HCT116 (cell line): Measurements from ENCODE around the gene CC2D1B. TPM values are rescaled to one million over a fixed set of nuclear protein-coding genes. Genes with fewer than 3 reads are reported as not detected.

Experiments used
- ATAC-seq: fragments of 200-7000 bp; cut with Tn5 transposase; 2 replicates; pipeline ENCODE4 v1.9.1; 2020; ENCODE audit warnings: mild to moderate bottlenecking, moderate library complexity
- BruUV-seq: library from RNA; stranded (reverse); fragments of 400-500 nt; replicated peaks from 2 replicates; lab custom pipeline; 2021; lab: Mats Ljungman, UMichigan
- CTCF ChIA-PET: fragments of 300-600 bp; sonication (Branson Sonifier 250); formaldehyde crosslinking; loops from one replicate; lab custom pipeline; 2021; ENCODE audit warnings: antibody characterized with exemption; lab: Charles Lee
- POLR2A ChIA-PET: fragments of 300-600, 350-600 bp; sonication (Branson Sonifier 250); formaldehyde crosslinking; loops from one replicate; lab custom pipeline; 2021; ENCODE audit warnings: antibody characterized with exemption; lab: Charles Lee
- RAD21 ChIA-PET, 2 experiments: fragments of 300-600 bp; sonication (Branson Sonifier 250); formaldehyde crosslinking; loops; one replicate each; lab custom pipeline; 2023; ENCODE audit warnings: low total read pairs in 2 of 2; ENCODE audit not compliant: uncharacterized antibody in 2 of 2, unreplicated experiment in 2 of 2, low non-redundant PET in 1 of 2; lab: Charles Lee
- DNase-seq: peaks from one replicate; pipeline ENCODE4 v3.0.0-alpha.2; 2010; ENCODE audit warnings: low read depth, low spot score
- H2AFZ ChIP-seq: fragments of 200-600 bp; shearing (Covaris generic), sonication (generic); 2 replicates; pipeline ENCODE4 v1.6.1; 2017; ENCODE audit warnings: low read depth, mixed run types, mixed read lengths, antibody characterized with exemption, low read length; ENCODE audit not compliant: poor library complexity, severe bottlenecking
- H3K27ac ChIP-seq: 2 replicates; pipeline ENCODE4 v1.5.1; 2012; ENCODE audit warnings: low read depth, low read length
- H3K27me3 ChIP-seq: fragments of 200-600 bp; sonication (generic); 2 replicates; pipeline ENCODE4 v1.6.1; 2016; ENCODE audit warnings: mixed run types, low read length, mixed read lengths; ENCODE audit not compliant: insufficient read depth
- H3K36me3 ChIP-seq, 2 experiments: fragments of 200-500 bp in 1 of 2; fragments of 200-600 bp in 1 of 2; sonication (Bioruptor generic) in 1 of 2; sonication (generic) in 1 of 2; 2 replicates each; pipeline versions ENCODE4 v1.5.1 to v1.6.1; 2014 to 2016; ENCODE audit warnings: low read length in 2 of 2, inconsistent platforms in 1 of 2, mixed read lengths in 1 of 2, mixed run types in 1 of 2; ENCODE audit not compliant: insufficient read depth in 2 of 2, control insufficient read depth in 1 of 2
- H3K4me1 ChIP-seq, 2 experiments: fragments of 200-600 bp in 1 of 2; sonication (generic) in 1 of 2; 2 replicates each; pipeline versions ENCODE4 v1.5.1 to v1.6.1; 2012 to 2017; ENCODE audit warnings: low read length in 2 of 2, inconsistent platforms in 1 of 2, mild to moderate bottlenecking in 1 of 2, mixed read lengths in 1 of 2, mixed run types in 1 of 2, moderate library complexity in 1 of 2; ENCODE audit not compliant: insufficient read depth in 2 of 2, control insufficient read depth in 1 of 2
- H3K4me2 ChIP-seq: fragments of 200-600 bp; sonication (generic); 2 replicates; pipeline ENCODE4 v1.6.1; 2017; ENCODE audit warnings: mixed run types, low read length, mixed read lengths
- H3K4me3 ChIP-seq, 2 experiments: fragments of 200-600 bp in 1 of 2; sonication (generic) in 1 of 2; replicated peaks in 1 of 2; 2 replicates each; pipeline ENCODE4 v1.5.1; 2011 to 2016; ENCODE audit warnings: low read length in 2 of 2, control low read depth in 1 of 2, low read depth in 1 of 2, mild to moderate bottlenecking in 1 of 2, mixed read lengths in 1 of 2, mixed run types in 1 of 2
- H3K79me2 ChIP-seq: fragments of 200-600 bp; sonication (generic); 2 replicates; pipeline ENCODE4 v1.6.1; 2017; ENCODE audit warnings: mild to moderate bottlenecking, mixed run types, low read length, moderate library complexity, mixed read lengths; ENCODE audit not compliant: insufficient read depth
- H3K9ac ChIP-seq: fragments of 200-600 bp; sonication (generic); 2 replicates; pipeline ENCODE4 v1.6.1; 2016; ENCODE audit warnings: low read length, mixed read lengths
- H3K9me2 ChIP-seq: fragments of 200-600 bp; sonication (generic), shearing (Covaris generic); 2 replicates; pipeline ENCODE4 v1.6.1; 2017; ENCODE audit warnings: mixed run types, mild to moderate bottlenecking, moderate library complexity; ENCODE audit not compliant: insufficient read depth
- H3K9me3 ChIP-seq, 2 experiments: fragments of 200-500 bp in 1 of 2; fragments of 200-600 bp in 1 of 2; sonication (Bioruptor generic) in 1 of 2; sonication (generic) in 1 of 2; 2 replicates each; pipeline ENCODE4 v1.6.1; 2014 to 2017; ENCODE audit warnings: low read length in 2 of 2, mixed read lengths in 2 of 2, inconsistent platforms in 1 of 2, low read depth in 1 of 2, mild to moderate bottlenecking in 1 of 2, mixed run types in 1 of 2, moderate library complexity in 1 of 2; ENCODE audit not compliant: control insufficient read depth in 1 of 2, insufficient read depth in 1 of 2
- H4K20me1 ChIP-seq: fragments of 200-600 bp; sonication (generic), shearing (Covaris generic); 2 replicates; pipeline ENCODE4 v1.6.1; 2017; ENCODE audit warnings: mixed run types, mild to moderate bottlenecking, moderate library complexity; ENCODE audit not compliant: insufficient read depth
- CEBPB ChIP-seq: IDR thresholded peaks from 2 replicates; pipeline ENCODE4 v1.6.1; 2012; ENCODE audit warnings: low read depth
- POLR2A ChIP-seq: IDR thresholded peaks from 2 replicates; pipeline ENCODE4 v1.7.0; 2011; ENCODE audit warnings: borderline replicate concordance; ENCODE audit not compliant: insufficient read depth, insufficient read length; ENCODE audit errors: extremely low read depth
- POLR2AphosphoS5 ChIP-seq: IDR thresholded peaks from 2 replicates; pipeline ENCODE4 v1.6.1; 2011; ENCODE audit warnings: mild to moderate bottlenecking, low read depth, low read length, moderate library complexity
- ZBTB33 ChIP-seq: IDR thresholded peaks from 2 replicates; pipeline ENCODE4 v1.6.1; 2011; ENCODE audit warnings: mild to moderate bottlenecking, low read length, moderate library complexity; ENCODE audit not compliant: insufficient replicate concordance; ENCODE audit errors: extremely low read depth
- ZNF274 ChIP-seq: fragments of 200-500 bp; sonication (Bioruptor generic); IDR thresholded peaks from 2 replicates; pipeline ENCODE4 v1.6.1; 2014; ENCODE audit warnings: mild to moderate bottlenecking, low read depth, low read length, inconsistent platforms
- intact Hi-C: fragments of 100-400 bp; cut with micrococcal nuclease; formaldehyde crosslinking; loops from 2 replicates; pipeline ENCODE4 v1.10.0; 2022
- total RNA-seq: library from RNA; stranded (reverse); gene quantifications from one replicate; pipeline ENCODE4 v1.2.1, GENCODE V29; 2021; ENCODE audit not compliant: unreplicated experiment

CC2D1B gene
- total RNA-seq, 1 experiment from 2014 or later: 20.4 TPM

- Histone ChIP-seq H3K4me2 (no peak overlapping the region), H2AFZ (no peak overlapping the region), H3K27ac (no peak overlapping the region), H3K4me1 (no peaks in the 10 kb centered on the region), H3K4me3 (no peak overlapping the region)
- ChIA-PET CTCF (no interaction called here), POLR2A (no interaction called here)
- no TSS peak for BruUV-seq
- no peak for DNase-seq
- no peak for TF ChIP-seq ZNF274
- TF ChIP-seq POLR2A: no peak
- TF ChIP-seq CEBPB: no peak
- TF ChIP-seq ZBTB33: no peak
- no peak for TF ChIP-seq POLR2AphosphoS5
- TF ChIP-seq, all 23 proteins: peak for 0
- Histone ChIP-seq H4K20me1 (no peaks in the 10 kb centered on the region), H3K27me3 (no peaks in the 10 kb centered on the region), H3K9ac (no peak overlapping the region), H3K9me3 (no peaks in the 10 kb centered on the region), H3K9me2 (no peaks in the 10 kb centered on the region), H3K79me2 (no peaks in the 10 kb centered on the region), H3K36me3 (no peaks in the 10 kb centered on the region)
- RAD21 ChIA-PET: no interaction called here
- ATAC-seq: no peak
- intact Hi-C loops: no loop called here
Observed at GRCh38 chr1:52305417-52306226, 60.4 kb downstream of the CC2D1B start.

Other genes with a start within 250 kb of the CC2D1B start
- gene ZFYVE9, start 224.1 kb downstream of the CC2D1B start, total RNA-seq: 14.2 TPM
- gene ORC1, start 38.2 kb upstream of the CC2D1B start, total RNA-seq: 25.6 TPM
- 50.2 TPM for gene PRPF38A, start 38.4 kb upstream of the CC2D1B start, total RNA-seq
- 50.0 TPM for gene TUT4, start 186.9 kb upstream of the CC2D1B start, total RNA-seq
- not detected for gene GPX7, start 236.2 kb upstream of the CC2D1B start, total RNA-seq